HEK293 (cell line): ENCODE data around the gene HMCN1.

ENCODE experiments used
- ZNF354C ChIP-seq: fragments of 450-650 bp; formaldehyde crosslinking; IDR thresholded peaks from 2 replicates; pipeline ENCODE4 v1.5.1; 2016; ENCODE audit warnings: missing biosample characterization, missing genetic modification characterization, low read depth, borderline replicate concordance
- ZNF426 ChIP-seq: fragments of 450-650 bp; formaldehyde crosslinking; IDR thresholded peaks from 2 replicates; pipeline ENCODE4 v1.5.1; 2017; ENCODE audit warnings: missing biosample characterization, missing genetic modification characterization, mild to moderate bottlenecking, inconsistent platforms, moderate library complexity
- ZXDB ChIP-seq: fragments of 450-650 bp; formaldehyde crosslinking; IDR thresholded peaks from 2 replicates; pipeline ENCODE4 v1.5.1; 2016; ENCODE audit warnings: missing biosample characterization, missing genetic modification characterization

- TF ChIP-seq ZNF426: no peak
- no peak for TF ChIP-seq ZNF354C (tag by site-specific recombination)
- TF ChIP-seq ZXDB (tag by site-specific recombination): no peak
Observed at GRCh38 chr1:185722098-185722497, 12.1 kb upstream of the HMCN1 start.
